K562 (cell line): ENCODE results near the gene LAMTOR4. TPM values are rescaled to one million over a fixed set of nuclear protein-coding genes. Genes with fewer than 3 reads are reported as not detected.

ENCODE experiments used
- CEBPG ChIP-seq, 3 experiments: fragments of 200-800 bp in 1 of 3; sonication (Bioruptor generic) in 1 of 3; sonication (generic) in 1 of 3; formaldehyde crosslinking in 1 of 3; IDR thresholded peaks in 2 of 3; conservative IDR thresholded peaks in 1 of 3; 2 replicates each; pipeline versions ENCODE4 v1.6.1 to v1.8.0; 2016 to 2022; ENCODE audit warnings: missing compliant biosample characterization in 2 of 3, missing genetic modification characterization in 2 of 3, mild to moderate bottlenecking in 1 of 3, missing genetic modification reagents in 1 of 3
- CHAMP1 ChIP-seq: fragments of 450-650 bp; IDR thresholded peaks from 2 replicates; pipeline ENCODE4 v1.6.1; 2016; ENCODE audit warnings: mild to moderate bottlenecking
- DIDO1 ChIP-seq: fragments of 450-650 bp; IDR thresholded peaks from 2 replicates; pipeline ENCODE4 v1.6.1; 2016; ENCODE audit warnings: low read depth, missing biosample characterization, missing genetic modification characterization
- EP400 ChIP-seq: fragments of 450-650 bp; IDR thresholded peaks from 2 replicates; pipeline ENCODE4 v1.6.1; 2017; ENCODE audit warnings: antibody characterized with exemption, mild to moderate bottlenecking, moderate library complexity
- GATAD2A ChIP-seq: fragments of 450-650 bp; IDR thresholded peaks from 2 replicates; pipeline ENCODE4 v1.6.1; 2017
- HDAC6 ChIP-seq: IDR thresholded peaks from 2 replicates; pipeline ENCODE4 v1.6.1; 2012; ENCODE audit warnings: low read depth, mild to moderate bottlenecking, control low read depth, inconsistent platforms, low read length, moderate library complexity
- HMGXB4 ChIP-seq: sonication (generic); formaldehyde crosslinking; IDR thresholded peaks from 2 replicates; pipeline ENCODE4 v1.8.1; 2023; ENCODE audit warnings: mild to moderate bottlenecking, missing genetic modification reagents
- KDM5B ChIP-seq: fragments of 200-600 bp; sonication (generic); IDR thresholded peaks from 2 replicates; pipeline ENCODE4 v1.6.1; 2012; ENCODE audit warnings: low read depth, mild to moderate bottlenecking, moderate library complexity, low read length, control low read depth, inconsistent platforms; ENCODE audit not compliant: insufficient replicate concordance
- NR2C1 ChIP-seq, 2 experiments: fragments of 450-650 bp; IDR thresholded peaks; 2 replicates each; pipeline ENCODE4 v1.6.1; 2017; ENCODE audit warnings: mild to moderate bottlenecking in 2 of 2, antibody characterized with exemption in 1 of 2, inconsistent platforms in 1 of 2, missing compliant biosample characterization in 1 of 2, missing genetic modification characterization in 1 of 2
- PHTF2 ChIP-seq: fragments of 250-450 bp; sonication (Bioruptor Pico); IDR thresholded peaks from 2 replicates; pipeline ENCODE4 v1.5.0; 2021; ENCODE audit warnings: mild to moderate bottlenecking
- POLR2AphosphoS2 ChIP-seq: IDR thresholded peaks from 2 replicates; pipeline ENCODE4 v1.6.1; 2012; ENCODE audit warnings: low read length, improper control_type of control experiment
- POU5F1 ChIP-seq: fragments of 150-350 bp; IDR thresholded peaks from 2 replicates; pipeline ENCODE4 v1.6.1; 2014; ENCODE audit warnings: borderline replicate concordance, low read length, low read depth, mild to moderate bottlenecking; ENCODE audit not compliant: partially characterized antibody
- RB1 ChIP-seq: fragments of 450-650 bp; IDR thresholded peaks from 2 replicates; pipeline ENCODE4 v1.6.1; 2017; ENCODE audit warnings: low read depth, mild to moderate bottlenecking
- RFX5 ChIP-seq: IDR thresholded peaks from 2 replicates; pipeline ENCODE4 v1.6.1; 2011; ENCODE audit warnings: low read depth, mild to moderate bottlenecking, improper control_type of control experiment, low read length
- SIRT6 ChIP-seq: IDR thresholded peaks from one replicate; pipeline ENCODE4 v1.6.1; 2012; ENCODE audit warnings: low read depth, mild to moderate bottlenecking, control low read depth, inconsistent platforms, low read length, moderate library complexity
- TBL1XR1 ChIP-seq, 2 experiments: IDR thresholded peaks; 2 replicates each; pipeline ENCODE4 v1.6.1; 2012; ENCODE audit warnings: improper control_type of control experiment in 2 of 2, low read length in 2 of 2, mild to moderate bottlenecking in 1 of 2
- XRCC4 ChIP-seq: IDR thresholded peaks from one replicate; pipeline ENCODE4 v1.6.1; 2011; ENCODE audit not compliant: insufficient read depth, insufficient read length; ENCODE audit errors: extremely low read depth
- ZBTB26 ChIP-seq: fragments of 450-650 bp; formaldehyde crosslinking; IDR thresholded peaks from 2 replicates; pipeline ENCODE4 v1.4.0; 2022; ENCODE audit warnings: missing genetic modification characterization
- ZNF311 ChIP-seq: fragments of 250-450 bp; sonication (Bioruptor Pico); IDR thresholded peaks from 2 replicates; pipeline ENCODE4 v1.4.0; 2020; ENCODE audit warnings: mild to moderate bottlenecking, moderate library complexity
- ZNF408 ChIP-seq: fragments of 250-450 bp; sonication (Bioruptor Pico); IDR thresholded peaks from 2 replicates; pipeline ENCODE4 v1.4.0; 2020; ENCODE audit warnings: low read depth, mild to moderate bottlenecking, moderate library complexity
- ZNF431 ChIP-seq: sonication (generic); formaldehyde crosslinking; IDR thresholded peaks from 2 replicates; pipeline ENCODE4 v1.8.0; 2022; ENCODE audit warnings: mild to moderate bottlenecking, missing genetic modification reagents
- ZNF780A ChIP-seq: fragments of 250-450 bp; sonication (Bioruptor Pico); IDR thresholded peaks from 2 replicates; pipeline ENCODE4 v1.5.0; 2021; ENCODE audit warnings: mild to moderate bottlenecking
- polyA plus RNA-seq, 8 experiments: library from polyadenylated mRNA; depleted of rRNA in 4 of 8; stranded (reverse) in 5 of 8; unstranded in 3 of 8; fragments of >200 nt; fragmentation: Nextera tagmentation in 2 of 8; fragmentation: Illumina TruSeq in 1 of 8; extraction: Ambion mirVana in 2 of 8; extraction: Trizol in 1 of 8; gene quantifications; 2 replicates each; pipeline versions ENCODE4 v1.2.1 to v1.2.3, GENCODE V29; 2011 to 2014; ENCODE audit warnings: inconsistent platforms in 1 of 8, missing spikeins in 1 of 8
- total RNA-seq, 7 experiments: library from RNA; depleted of rRNA in 6 of 7; stranded (reverse); fragments of >200 nt in 6 of 7; fragmentation: Illumina TruSeq in 2 of 7; extraction: Trizol in 2 of 7; gene quantifications; 2 replicates each; pipeline versions ENCODE4 v1.2.1 to v1.2.3, GENCODE V29; 2011 to 2021; ENCODE audit warnings: low replicate concordance in 1 of 7

Gene LAMTOR4
- total and polyA plus RNA-seq, 9 of the 15 experiments (the other 6 are each of a cell fraction or from before 2014, with no cell fraction given): 79.6 to 314 (median 195) TPM

GRCh38 chr7:100177045-100178001, 28.6 kb downstream of the LAMTOR4 start, which contains the start of the genes GPC2 and STAG3 (continued):
- TF ChIP-seq CHAMP1: no peak; the same call in 1 of the 2 replicates
- TF ChIP-seq HMGXB4: no peak
- 0 out of 2 replicates have a peak, but pooled peaks have one; percentile 5 for TF ChIP-seq CEBPG (CRISPR knock-in tag; IDR thresholded peaks at IDR 0.05)
- TF ChIP-seq CEBPG (tag; conservative IDR thresholded peaks at IDR 0.05 in 1 of 2, IDR thresholded peaks at IDR 0.05 in 1 of 2): no peak
- no peak for TF ChIP-seq XRCC4
- no peak for TF ChIP-seq NR2C1 (IDR thresholded peaks at IDR 0.05)
- TF ChIP-seq NR2C1 (tag; IDR thresholded peaks at IDR 0.05): no peak
- TF ChIP-seq TBL1XR1 (IDR thresholded peaks at IDR 0.05; ENCODE audit: low read length in 2 of 2): no peak
- TF ChIP-seq DIDO1 (tag): no peak
- TF ChIP-seq POLR2AphosphoS2: no peak
- no peak for TF ChIP-seq RB1
- TF ChIP-seq PHTF2 (CRISPR knock-in tag): no peak
- no peak for TF ChIP-seq ZNF408 (CRISPR knock-in tag)
- no peak for TF ChIP-seq RFX5
- no peak for TF ChIP-seq KDM5B
- TF ChIP-seq ZNF780A (CRISPR knock-in tag): no peak
- peak; percentile 60; the same call in 1 of the 2 replicates for TF ChIP-seq EP400
- no peak for TF ChIP-seq HDAC6
- no peak for TF ChIP-seq SIRT6
- TF ChIP-seq ZBTB26 (CRISPR knock-in tag): no peak
- no peak for TF ChIP-seq ZNF311 (CRISPR knock-in tag)
- peak; percentile 72; the same call in 1 of the 2 replicates for TF ChIP-seq ZNF431 (CRISPR knock-in tag)
- TF ChIP-seq GATAD2A: no peak
- no peak for TF ChIP-seq POU5F1
